ENCODE data around the gene LYPD6.

GRCh38 chr2:149331023-149331400 is 625 bp downstream of the LYPD6 start:
- no peak for TF ChIP-seq CTCF (IDR thresholded peaks at IDR 0.05 in 8 of 11, conservative IDR thresholded peaks at IDR 0.05 in 3 of 11)
- TF ChIP-seq POLR2AphosphoS5 (IDR thresholded peaks at IDR 0.05): no peak
- no peak for TF ChIP-seq POLR2A (IDR thresholded peaks at IDR 0.05)

Data from spleen (tissue), 7 donors.